Myocyte (in vitro differentiated cells): Measurements from ENCODE around the gene TET3. TPM values are rescaled to one million over a fixed set of nuclear protein-coding genes. Genes with fewer than 3 reads are reported as not detected.
"Not testable (repeated sequence)": the region's sequence is repeated elsewhere in the genome, so short reads cannot be mapped to it uniquely, and the experiment has no call there.

Experiments used
- DNase-seq: peaks from one replicate; pipeline ENCODE4 v3.0.0-alpha.2; 2012; ENCODE audit warnings: low read depth
- polyA plus RNA-seq: library from polyadenylated mRNA; unstranded; fragments of >200 nt; gene quantifications from one replicate; pipeline ENCODE4 v1.2.1, GENCODE V29; 2012; ENCODE audit warnings: missing spikeins
- total RNA-seq: library from RNA; depleted of rRNA; stranded (reverse); fragments of >200 nt; gene quantifications from 2 replicates; pipeline ENCODE4 v1.2.3, GENCODE V29; 2014

TET3 gene
- total RNA-seq, result 5.2 and 6.4 TPM in 2 replicates
- polyA plus RNA-seq, result 6.9 TPM

DNA sequence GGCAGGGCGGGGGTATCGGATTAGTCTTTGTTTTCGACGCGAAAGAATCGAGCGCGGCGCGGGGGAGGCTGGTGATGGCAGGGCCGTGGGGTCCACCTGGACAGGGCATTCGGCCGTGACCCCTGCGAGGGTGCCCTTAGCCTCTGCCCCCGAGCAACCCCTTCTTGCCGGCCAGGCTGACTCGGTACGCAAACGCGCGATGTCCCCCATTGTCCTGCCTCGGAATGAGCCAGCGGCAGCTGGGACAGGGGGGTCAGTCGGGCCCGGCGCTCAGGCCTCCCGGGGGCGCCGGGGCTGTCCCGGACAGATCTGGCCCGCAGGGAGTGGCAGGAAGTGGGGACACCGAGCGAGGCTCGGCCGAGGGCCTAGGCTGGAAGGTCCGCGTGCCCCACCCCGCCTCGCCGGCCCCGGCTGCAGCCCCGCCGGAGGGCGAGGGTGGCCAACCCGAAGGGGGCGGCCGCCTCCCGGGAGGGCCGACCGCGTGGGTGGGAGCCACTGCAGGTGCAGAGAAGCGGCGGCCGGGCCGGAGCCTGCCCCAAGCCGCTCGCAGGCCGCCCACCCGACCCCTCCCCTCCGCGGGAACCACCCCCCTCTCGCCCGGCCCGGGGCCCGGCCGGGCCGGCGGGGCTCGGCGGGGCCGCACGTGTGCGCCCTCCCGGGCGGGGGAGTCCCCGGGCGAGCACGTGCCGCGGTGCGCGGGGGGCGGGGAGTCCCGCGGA is at the start of gene TET3:
TSS of gene TET3 (plus strand) at position 708 of the 719 bp plus-strand sequence. CDS start 1,494 bp downstream, outside the sequence.
- peak; percentile 44 for DNase-seq

DNA sequence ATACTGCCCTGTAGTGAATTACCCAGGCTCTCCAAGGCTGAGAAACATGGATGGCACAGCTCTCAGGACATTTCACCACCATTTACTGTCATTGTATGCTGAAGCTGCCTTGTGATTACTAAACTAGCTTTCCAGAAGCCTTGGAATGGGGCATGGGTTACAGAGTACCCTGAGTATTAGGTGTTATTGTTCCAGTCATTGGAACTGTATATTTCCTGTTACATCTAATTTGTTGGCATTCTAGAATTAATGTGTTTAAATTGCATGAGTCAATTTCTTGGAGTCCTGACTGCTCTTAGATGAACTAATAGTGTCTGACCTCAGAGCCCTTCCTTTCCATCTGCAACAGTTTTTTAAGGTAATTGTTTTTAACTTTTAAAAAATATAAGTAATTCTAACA is 49.1 kb upstream of the TET3 start:
- no peak for DNase-seq

DNA sequence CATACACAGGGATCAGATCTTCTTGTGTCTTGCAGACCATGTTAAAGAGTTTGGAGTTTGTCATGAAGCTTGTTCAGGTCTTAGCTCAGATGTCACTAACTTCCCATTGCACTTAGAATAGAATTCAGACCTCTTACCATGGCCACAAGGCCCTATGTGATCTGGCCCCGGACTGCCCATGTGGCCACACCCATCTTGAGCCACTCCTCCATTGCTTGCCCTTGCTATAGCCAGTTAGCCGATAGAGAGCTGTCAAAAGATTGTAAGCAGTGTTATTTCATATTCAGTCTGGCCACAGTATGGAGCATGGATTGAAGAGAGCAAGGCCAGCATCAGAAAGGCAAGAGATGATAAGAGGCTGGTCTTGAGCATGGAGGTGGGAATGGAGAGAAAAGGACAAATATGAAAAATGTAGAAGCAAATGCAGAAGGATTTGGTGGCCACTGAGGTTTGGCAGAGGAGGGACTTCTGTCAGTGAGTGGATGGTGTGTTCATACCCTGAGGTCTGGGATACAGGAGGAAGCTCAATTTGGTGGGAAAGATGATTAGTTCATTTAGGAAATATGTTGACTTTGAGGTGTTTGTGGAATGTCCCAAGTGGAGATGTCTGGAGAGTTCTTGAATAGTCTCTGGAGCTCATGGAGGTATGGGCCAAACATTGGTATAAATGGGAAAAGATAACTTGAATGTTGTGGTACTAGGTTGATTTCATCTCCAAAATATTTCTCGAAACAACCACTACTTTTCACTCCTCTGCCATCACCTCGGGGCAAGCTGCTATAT is 47.4 kb upstream of the TET3 start:
- peak; percentile 16 for DNase-seq

- no peak for DNase-seq
Measured at GRCh38 chr2:73937899-73938298, 46.8 kb upstream of the TET3 start.

GRCh38 chr2:73938718-73939352 is 45.9 kb upstream of the TET3 start:
- peak; percentile 42 for DNase-seq

- peak; percentile 47 for DNase-seq
Measured at GRCh38 chr2:73939419-73939818, 45.3 kb upstream of the TET3 start.

- not testable (repeated sequence) for DNase-seq
Measured at GRCh38 chr2:73940066-73940465, 44.6 kb upstream of the TET3 start.

DNA sequence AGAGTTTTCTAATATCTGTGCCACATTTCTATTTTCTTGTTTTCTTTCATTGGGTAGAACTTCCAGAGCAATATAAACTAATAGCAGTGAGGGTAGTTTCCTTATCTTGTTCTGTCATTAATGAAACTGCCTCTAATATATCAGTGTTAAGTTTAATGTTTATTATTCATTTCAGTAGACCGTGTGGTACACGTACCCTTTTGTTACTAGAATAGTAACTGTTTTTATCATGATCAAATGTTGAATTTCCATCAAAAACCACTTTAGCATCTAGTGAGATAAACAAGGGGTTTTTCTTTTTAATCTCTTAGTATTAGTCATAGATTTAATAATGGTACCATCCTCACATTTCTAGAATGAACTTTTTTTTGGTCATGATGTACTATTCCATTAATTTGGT is 42.0 kb upstream of the TET3 start:
- no peak for DNase-seq

- DNase-seq, result no peak
Measured at GRCh38 chr2:73944714-73945113, 40.0 kb upstream of the TET3 start.

GRCh38 chr2:73946215-73946614 is 38.5 kb upstream of the TET3 start:
- no peak for DNase-seq

GRCh38 chr2:73946666-73947065 is 38.0 kb upstream of the TET3 start:
- no peak for DNase-seq

DNA sequence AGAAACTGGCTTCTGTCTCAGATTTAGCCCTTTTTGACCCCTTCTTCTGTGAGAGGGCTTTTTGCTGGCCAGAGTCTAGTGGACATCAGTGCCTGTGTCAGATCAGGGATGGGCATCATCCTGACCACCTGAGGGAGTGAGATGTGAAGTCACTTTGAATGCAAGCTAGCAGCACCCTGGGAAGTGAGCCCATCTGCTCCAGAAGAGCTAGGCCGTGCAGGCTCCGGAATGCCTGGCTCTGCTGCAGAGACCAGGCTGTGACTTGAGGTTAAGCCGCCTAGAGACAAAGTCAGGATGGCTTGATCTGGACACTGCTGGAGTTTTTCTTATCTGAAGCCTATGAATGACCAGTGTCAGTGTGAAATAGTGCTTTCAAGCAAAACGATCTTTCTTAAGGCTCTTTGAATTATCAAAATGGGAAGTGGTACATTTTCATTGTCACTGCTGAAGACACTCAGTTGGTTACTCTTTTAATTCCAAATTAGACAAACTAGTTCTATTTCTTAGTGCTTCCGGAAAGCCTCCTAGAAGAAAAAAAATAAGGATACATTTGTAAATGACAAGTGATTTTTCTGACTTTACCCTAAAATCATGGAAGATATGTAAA is 37.2 kb upstream of the TET3 start:
- no peak for DNase-seq

DNA sequence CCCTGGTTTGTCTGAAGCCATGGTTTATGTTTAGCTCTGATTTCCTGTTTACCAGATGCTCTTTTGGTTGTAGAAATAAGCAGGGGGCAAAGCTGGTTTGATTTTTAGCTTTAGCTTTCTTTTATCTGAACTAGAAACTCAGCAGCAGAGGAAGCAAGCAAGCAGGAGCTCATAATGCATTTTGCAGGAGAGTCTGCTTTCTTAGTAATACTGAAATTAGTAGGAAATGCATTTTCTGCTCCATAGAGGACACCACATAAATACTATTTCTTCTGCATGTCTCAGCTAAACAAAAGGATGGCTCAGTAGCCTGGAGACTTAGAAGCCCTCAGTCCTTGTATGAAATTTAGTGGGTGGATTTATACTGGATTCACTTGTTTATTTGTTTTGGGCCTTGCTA is 34.9 kb upstream of the TET3 start:
- no peak for DNase-seq

- DNase-seq, result no peak
Measured at GRCh38 chr2:73952499-73953446, 31.9 kb upstream of the TET3 start.

GRCh38 chr2:73956218-73956865 is 28.4 kb upstream of the TET3 start:
- DNase-seq, result no peak

DNA sequence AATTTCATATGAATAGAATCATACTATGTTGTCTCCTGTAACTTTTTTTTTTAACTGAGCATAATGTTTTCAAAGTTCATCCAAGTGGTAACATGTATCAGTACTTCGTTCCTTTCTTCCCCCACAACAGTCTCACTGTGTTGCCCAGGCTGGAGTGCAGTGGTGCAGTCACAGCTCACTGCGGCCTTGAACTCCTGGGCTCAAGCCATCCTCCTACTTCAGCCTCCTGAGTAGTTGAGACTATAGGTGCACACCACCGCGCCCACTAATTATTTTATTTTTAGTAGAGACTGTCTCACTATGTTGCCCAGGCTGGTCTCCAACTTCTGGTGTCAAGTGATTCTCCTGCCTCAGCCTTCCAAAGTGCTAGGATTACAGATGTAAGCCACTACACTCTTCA is 23.4 kb upstream of the TET3 start:
- DNase-seq, result no peak

DNA sequence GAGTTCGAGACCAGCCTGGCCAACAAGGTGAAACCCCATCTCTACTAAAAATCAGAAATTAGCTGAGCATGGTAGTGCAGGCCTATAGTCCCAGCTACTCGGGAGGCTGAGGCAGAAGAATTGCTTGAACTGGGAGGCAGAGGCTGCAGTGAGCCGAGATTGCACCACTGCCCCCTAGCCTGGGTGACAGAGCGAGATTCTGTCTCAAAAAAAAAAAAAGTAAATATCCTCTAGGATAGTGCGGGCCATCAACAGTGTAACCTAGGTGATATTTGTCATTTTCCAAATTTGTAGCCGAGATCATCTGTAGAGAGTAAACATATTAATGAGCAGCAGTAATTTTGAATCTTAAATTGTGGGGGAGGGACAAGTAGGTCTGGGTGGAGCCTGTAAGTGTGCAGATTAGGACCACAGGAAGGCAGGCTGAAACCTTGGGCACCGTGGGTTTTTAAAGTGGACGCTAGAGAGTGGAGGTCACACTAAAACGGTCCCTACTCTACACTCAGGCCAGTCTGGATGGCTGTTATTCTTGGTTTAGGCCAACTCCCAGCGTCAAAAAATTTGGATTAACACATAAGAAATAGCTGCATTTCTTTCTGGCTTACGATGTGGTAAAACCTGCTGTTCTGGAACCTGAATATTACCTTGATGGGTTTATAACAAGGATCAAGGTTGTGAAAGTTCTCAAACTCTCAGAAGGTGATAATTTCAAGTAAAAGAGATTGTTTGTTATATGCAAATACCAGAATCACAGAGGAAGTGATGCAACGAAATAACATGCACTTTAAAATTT is 22.7 kb upstream of the TET3 start:
- no peak for DNase-seq

GRCh38 chr2:73962798-73963197 is 21.9 kb upstream of the TET3 start:
- no peak for DNase-seq
